Cardiac fibroblast (primary cell): ENCODE data around the gene SLC9B2.
A peak's percentile ranks its signal among the peaks of the same experiment; 100 is the strongest.

ENCODE experiments used
- DNase-seq, 2 donors: peaks; one replicate each; pipeline versions ENCODE4 v3.0.0 to v3.0.0-alpha.2; 2010; ENCODE audit warnings: low read depth in 2 of 2
- H3K4me3 ChIP-seq, 2 donors: replicated peaks in 1 of 2; 1 replicate in 1 of 2; 2 replicates in 1 of 2; pipeline ENCODE4 v1.5.1; 2011; ENCODE audit warnings: low read depth in 2 of 2, low read length in 2 of 2, mild to moderate bottlenecking in 2 of 2, moderate library complexity in 1 of 2
- TF ChIP-seq, protein P1 (sequence below): IDR thresholded peaks from one replicate; pipeline ENCODE4 v1.5.1; 2011; ENCODE audit warnings: low read depth, mild to moderate bottlenecking, low read length, inconsistent platforms

SLC9B2 gene

DNA sequence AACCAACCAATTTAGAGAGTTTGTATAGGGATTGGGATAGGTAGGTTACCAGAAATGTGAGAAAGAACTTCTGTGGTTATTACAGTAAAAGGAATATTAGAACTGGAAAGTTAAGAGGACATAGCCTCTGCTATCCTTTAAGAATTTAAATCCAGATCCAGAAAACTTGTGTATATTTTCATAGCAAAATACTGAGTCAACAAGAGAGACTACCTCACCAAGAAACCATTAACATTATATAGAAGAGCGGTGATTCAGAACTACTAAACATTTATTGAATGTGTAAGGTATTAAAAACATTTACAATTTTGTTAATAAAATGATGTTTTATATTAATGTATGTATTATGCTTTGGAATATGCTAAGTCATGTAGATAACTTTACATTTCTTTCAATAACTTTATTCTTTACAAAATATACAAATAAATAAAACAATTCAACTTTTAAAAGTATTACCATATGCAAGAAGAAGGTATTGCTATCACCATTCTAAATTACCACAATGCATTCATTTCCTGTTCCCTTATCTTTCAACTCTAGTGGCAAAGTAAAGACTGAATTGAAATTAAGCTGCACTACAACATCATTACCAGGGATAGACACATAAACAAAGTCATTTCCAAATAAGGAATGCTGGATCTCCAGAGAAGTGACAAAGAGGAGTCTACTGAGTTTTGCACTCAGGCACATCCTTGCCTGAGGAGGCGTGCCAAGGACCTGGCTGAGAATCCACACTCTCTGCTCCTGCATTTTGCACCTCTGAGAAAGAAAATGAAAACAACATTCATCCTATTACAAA, 29.2 kb upstream of the SLC9B2 start:
- peak in 1 of 2 donors; percentile 13 for DNase-seq
- H3K4me3 ChIP-seq, result no peak overlapping the region
- TF ChIP-seq, protein P1, sequence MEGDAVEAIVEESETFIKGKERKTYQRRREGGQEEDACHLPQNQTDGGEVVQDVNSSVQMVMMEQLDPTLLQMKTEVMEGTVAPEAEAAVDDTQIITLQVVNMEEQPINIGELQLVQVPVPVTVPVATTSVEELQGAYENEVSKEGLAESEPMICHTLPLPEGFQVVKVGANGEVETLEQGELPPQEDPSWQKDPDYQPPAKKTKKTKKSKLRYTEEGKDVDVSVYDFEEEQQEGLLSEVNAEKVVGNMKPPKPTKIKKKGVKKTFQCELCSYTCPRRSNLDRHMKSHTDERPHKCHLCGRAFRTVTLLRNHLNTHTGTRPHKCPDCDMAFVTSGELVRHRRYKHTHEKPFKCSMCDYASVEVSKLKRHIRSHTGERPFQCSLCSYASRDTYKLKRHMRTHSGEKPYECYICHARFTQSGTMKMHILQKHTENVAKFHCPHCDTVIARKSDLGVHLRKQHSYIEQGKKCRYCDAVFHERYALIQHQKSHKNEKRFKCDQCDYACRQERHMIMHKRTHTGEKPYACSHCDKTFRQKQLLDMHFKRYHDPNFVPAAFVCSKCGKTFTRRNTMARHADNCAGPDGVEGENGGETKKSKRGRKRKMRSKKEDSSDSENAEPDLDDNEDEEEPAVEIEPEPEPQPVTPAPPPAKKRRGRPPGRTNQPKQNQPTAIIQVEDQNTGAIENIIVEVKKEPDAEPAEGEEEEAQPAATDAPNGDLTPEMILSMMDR, result no peak

DNA sequence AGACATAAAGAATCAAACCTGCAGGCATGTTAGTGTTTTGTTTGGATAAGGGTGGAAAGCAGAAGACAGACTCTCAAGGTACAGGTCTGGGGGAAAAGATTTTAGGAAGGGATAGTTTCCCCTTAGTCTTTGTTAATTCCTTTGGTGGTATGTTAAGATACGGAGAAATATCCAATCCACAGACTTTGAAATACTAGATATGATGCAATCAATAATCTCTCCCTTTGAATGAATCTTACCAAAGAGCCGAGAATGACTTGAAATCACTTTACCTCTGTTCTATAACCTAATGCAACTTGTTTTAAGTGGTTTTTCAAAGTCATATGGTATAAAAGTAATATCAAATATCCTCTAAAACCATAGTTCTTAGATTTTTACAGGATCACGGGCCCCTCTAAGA, 28.3 kb upstream of the SLC9B2 start:
- TF ChIP-seq, protein P1, result no peak
- no peak for DNase-seq
- no peak overlapping the region for H3K4me3 ChIP-seq

DNA sequence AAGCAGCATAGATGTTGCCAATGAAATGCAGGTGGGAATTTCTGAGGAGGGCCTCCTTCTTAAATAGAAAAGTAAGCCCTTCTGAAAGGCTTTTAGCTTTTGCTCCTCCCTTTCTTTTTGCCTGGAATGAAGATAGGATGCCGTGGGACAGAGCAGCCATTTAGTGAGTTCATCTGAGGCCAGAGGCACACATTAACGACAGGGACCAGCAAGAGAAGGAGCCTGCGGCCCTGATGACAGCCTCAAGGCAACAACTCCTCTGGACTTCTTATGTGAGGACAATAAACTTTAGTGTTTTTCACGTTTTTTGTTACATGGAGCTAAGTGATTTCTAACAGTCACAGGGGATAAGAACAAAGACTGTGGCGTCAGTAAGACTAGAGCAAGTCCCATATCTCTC, 24.1 kb upstream of the SLC9B2 start:
- TF ChIP-seq, protein P1, result no peak
- no peak for DNase-seq
- no peak overlapping the region for H3K4me3 ChIP-seq

DNA sequence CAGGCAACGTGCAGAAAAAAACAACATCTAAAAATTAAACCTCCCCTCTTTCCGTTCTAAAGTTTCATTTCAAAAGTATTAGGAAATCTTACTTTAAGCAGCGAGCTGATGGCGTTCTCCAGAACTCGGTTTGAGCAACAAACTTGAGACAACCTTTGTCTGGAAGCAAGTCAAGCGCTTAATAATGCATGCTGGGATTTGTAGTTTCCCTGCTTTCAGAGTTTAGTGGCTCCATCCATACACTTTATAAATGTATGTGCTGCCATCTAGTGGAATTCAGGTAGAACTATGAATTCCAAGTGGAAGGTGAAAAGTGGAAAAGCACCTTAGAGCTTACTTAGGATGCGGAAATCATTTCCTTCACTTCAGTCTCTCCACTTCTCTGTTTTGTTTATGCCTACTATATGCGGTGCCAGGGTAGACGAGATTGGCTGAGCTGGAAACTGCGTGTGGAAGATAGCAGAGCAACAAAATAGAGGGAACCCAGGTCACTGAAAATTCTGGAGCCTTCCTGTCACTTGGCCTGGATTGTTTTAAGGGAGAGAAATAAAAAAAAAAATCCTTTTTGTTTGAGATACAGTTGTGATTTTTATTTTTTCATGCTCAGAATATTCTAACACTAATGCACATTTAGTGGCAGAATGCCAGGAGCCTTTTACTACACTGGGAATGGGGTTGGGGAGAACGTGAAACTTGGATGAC, 23.3 kb upstream of the SLC9B2 start, which contains the start of gene BDH2:
Gene BDH2, minus strand, starts transcription at position 144 of the 702 bp plus-strand sequence. CDS start 3,580 bp downstream, outside the sequence.
- TF ChIP-seq, protein P1, result peak; percentile 55
- DNase-seq, result peak; percentile 98
- peak within 1 kb of the TSS; percentile 43 to 53 for H3K4me3 ChIP-seq

DNA sequence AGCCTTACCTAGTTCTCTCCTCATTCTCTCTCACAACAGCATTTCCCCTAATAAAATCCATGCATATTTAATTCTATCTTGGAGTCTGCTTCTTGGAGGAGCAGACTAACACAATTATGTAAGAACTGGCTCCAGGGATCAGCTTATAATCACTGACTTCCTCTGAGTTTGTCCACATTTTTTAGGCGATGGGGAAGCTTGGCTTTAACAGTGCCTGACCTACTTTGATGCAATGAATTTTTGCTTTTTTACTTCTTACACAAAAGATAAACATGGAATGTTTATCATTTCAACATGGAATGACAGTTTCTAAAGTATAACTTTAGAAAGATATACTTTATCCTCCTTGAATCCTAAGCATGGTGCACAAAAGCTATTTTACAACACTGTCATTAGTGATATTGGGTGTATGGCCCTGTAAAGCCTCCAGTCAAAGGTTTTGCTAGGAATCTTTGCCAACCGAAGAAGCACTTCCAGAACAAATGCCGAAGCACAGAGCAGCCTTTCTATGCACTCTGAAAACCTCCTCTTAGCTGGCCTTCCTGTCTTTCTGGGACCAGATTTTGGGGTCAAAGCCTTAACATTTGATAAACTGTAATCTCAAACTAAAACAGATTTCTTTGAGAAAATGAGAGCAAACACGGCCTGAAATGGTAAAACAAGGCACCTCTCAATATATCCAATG, 22.3 kb upstream of the SLC9B2 start:
- peak overlapping the region; percentile 43 to 53 for H3K4me3 ChIP-seq
- TF ChIP-seq, protein P1, result no peak
- DNase-seq, result peak; percentile 22 to 39

DNA sequence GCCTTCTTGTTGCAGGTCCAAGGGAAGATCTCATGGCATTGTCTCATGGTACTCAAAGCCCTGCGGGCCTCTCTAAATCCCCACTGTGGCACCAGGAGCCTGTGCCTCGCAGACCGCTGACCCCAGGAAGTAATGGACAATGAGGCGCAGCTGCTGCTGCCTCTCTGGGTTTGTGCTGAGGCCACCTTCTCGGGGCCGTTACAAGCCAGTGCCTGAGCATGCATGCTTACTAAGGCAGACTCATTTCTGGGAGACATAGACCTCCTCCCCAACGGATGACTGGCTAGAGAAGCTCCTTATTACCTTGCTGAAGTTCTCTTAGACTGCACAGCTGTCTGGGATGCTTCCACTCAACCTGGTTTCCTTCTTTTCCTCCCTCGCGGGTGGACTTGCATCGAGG, 21.8 kb upstream of the SLC9B2 start:
- peak overlapping the region; percentile 43 to 53 for H3K4me3 ChIP-seq
- TF ChIP-seq, protein P1, result no peak
- DNase-seq, result peak in 1 of 2 donors; percentile 13
